IMR-90 (cell line): ENCODE results near the gene TTC39B. TPM values are rescaled to one million over a fixed set of nuclear protein-coding genes. Genes with fewer than 3 reads are reported as not detected.

Experiments used
- ATAC-seq: fragments of 200-7000 bp; cut with Tn5 transposase; 2 replicates; pipeline ENCODE4 v1.9.1; 2020; ENCODE audit warnings: low read depth, mild to moderate bottlenecking, moderate library complexity
- BruUV-seq: library from RNA; stranded (reverse); fragments of 400-500 nt; replicated peaks from 2 replicates; lab custom pipeline; 2021; lab: Mats Ljungman, UMichigan
- CTCF ChIA-PET: fragments of 300-600 bp; formaldehyde crosslinking; extraction: SDS; loops from one replicate; lab custom pipeline; 2021; ENCODE audit warnings: antibody characterized with exemption; lab: Yijun Ruan, JAX
- POLR2A ChIA-PET: fragments of 300-600 bp; sonication (Branson Sonifier 250); formaldehyde crosslinking; loops from one replicate; lab custom pipeline; 2022; ENCODE audit warnings: antibody characterized with exemption; ENCODE audit not compliant: unreplicated experiment; lab: Charles Lee
- DNase-seq: peaks from one replicate; pipeline ENCODE4 v3.0.0; 2013
- H2AFZ ChIP-seq: replicated peaks from 2 replicates; pipeline ENCODE3; 2013; ENCODE audit warnings: low read length, mild to moderate bottlenecking; ENCODE audit not compliant: poor library complexity
- H2AK5ac ChIP-seq: 2 replicates; pipeline ENCODE4 v1.6.1; 2013; ENCODE audit warnings: low read depth, low read length, inconsistent platforms
- H2AK9ac ChIP-seq: replicated peaks from 2 replicates; pipeline ENCODE3; 2013; ENCODE audit warnings: mild to moderate bottlenecking, low read depth, low read length, moderate library complexity; ENCODE audit not compliant: poor library complexity
- H2BK120ac ChIP-seq: 2 replicates; pipeline ENCODE4 v1.6.1; 2013; ENCODE audit warnings: low read depth, low read length, inconsistent platforms
- H2BK15ac ChIP-seq: 3 replicates; pipeline ENCODE4 v1.6.1; 2013; ENCODE audit warnings: low read depth, low read length, inconsistent platforms
- H2BK20ac ChIP-seq: 2 replicates; pipeline ENCODE4 v1.6.1; 2013; ENCODE audit warnings: low read depth, mild to moderate bottlenecking, inconsistent platforms, low read length, moderate library complexity
- H2BK5ac ChIP-seq: 2 replicates; pipeline ENCODE4 v1.6.1; 2013; ENCODE audit warnings: mild to moderate bottlenecking, low read depth, low read length, inconsistent platforms; ENCODE audit not compliant: poor library complexity, severe bottlenecking
- H3K14ac ChIP-seq: replicated peaks from 2 replicates; pipeline ENCODE4 v1.6.1; 2013; ENCODE audit warnings: low read depth, low read length, inconsistent platforms
- H3K18ac ChIP-seq: 2 replicates; pipeline ENCODE4 v1.6.1; 2013; ENCODE audit warnings: low read depth, low read length, control low read depth
- H3K23ac ChIP-seq: 2 replicates; pipeline ENCODE4 v1.6.1; 2013; ENCODE audit warnings: low read depth, low read length, inconsistent platforms
- H3K27ac ChIP-seq: 2 replicates; pipeline ENCODE4 v1.5.1; 2013; ENCODE audit warnings: mild to moderate bottlenecking, control low read depth, low read length; ENCODE audit not compliant: insufficient read depth
- H3K27me3 ChIP-seq: 2 replicates; pipeline ENCODE4 v1.6.1; 2013; ENCODE audit warnings: low read length; ENCODE audit not compliant: control insufficient read depth, insufficient read depth
- H3K36me3 ChIP-seq: 2 replicates; pipeline ENCODE4 v1.6.1; 2013; ENCODE audit warnings: low read length, mixed read lengths; ENCODE audit not compliant: control insufficient read depth, insufficient read depth
- H3K4ac ChIP-seq: 2 replicates; pipeline ENCODE4 v1.6.1; 2013; ENCODE audit warnings: low read depth, low read length, inconsistent platforms
- H3K4me1 ChIP-seq: 2 replicates; pipeline ENCODE4 v1.6.1; 2013; ENCODE audit warnings: low read length, mixed read lengths; ENCODE audit not compliant: control insufficient read depth, insufficient read depth
- H3K4me2 ChIP-seq: 2 replicates; pipeline ENCODE4 v1.6.1; 2013; ENCODE audit warnings: low read depth, mild to moderate bottlenecking, control low read depth, low read length, moderate library complexity
- H3K4me3 ChIP-seq: 2 replicates; pipeline ENCODE4 v1.5.1; 2013; ENCODE audit warnings: low read depth, mild to moderate bottlenecking, control low read depth, low read length, moderate library complexity; ENCODE audit not compliant: insufficient read depth
- H3K56ac ChIP-seq: 2 replicates; pipeline ENCODE4 v1.6.1; 2013; ENCODE audit warnings: low read length, inconsistent platforms; ENCODE audit not compliant: insufficient read depth; ENCODE audit errors: extremely low read depth
- H3K79me1 ChIP-seq, 2 experiments: 2 replicates each; pipeline ENCODE4 v1.6.1; 2013; ENCODE audit warnings: low read length in 2 of 2, inconsistent platforms in 1 of 2, low read depth in 1 of 2
- H3K9ac ChIP-seq: 2 replicates; pipeline ENCODE4 v1.6.1; 2013; ENCODE audit warnings: low read depth, low read length, control low read depth
- H3K9me1 ChIP-seq: 2 replicates; pipeline ENCODE4 v1.6.1; 2013; ENCODE audit warnings: low read length, inconsistent platforms; ENCODE audit not compliant: insufficient read depth
- H3K9me3 ChIP-seq: 2 replicates; pipeline ENCODE4 v1.6.1; 2013; ENCODE audit warnings: low read length; ENCODE audit not compliant: control insufficient read depth, insufficient read depth
- H4K20me1 ChIP-seq: 2 replicates; pipeline ENCODE4 v1.6.1; 2013; ENCODE audit warnings: low read length, inconsistent platforms; ENCODE audit not compliant: insufficient read depth
- H4K5ac ChIP-seq: 2 replicates; pipeline ENCODE4 v1.6.1; 2013; ENCODE audit warnings: mild to moderate bottlenecking, low read depth, low read length, control low read depth
- H4K8ac ChIP-seq, 2 experiments: 2 replicates each; pipeline ENCODE4 v1.6.1; 2013; ENCODE audit warnings: low read depth in 2 of 2, low read length in 2 of 2, control low read depth in 1 of 2, inconsistent platforms in 1 of 2
- H4K91ac ChIP-seq: 2 replicates; pipeline ENCODE4 v1.6.1; 2013; ENCODE audit warnings: low read depth, low read length, inconsistent platforms; ENCODE audit not compliant: insufficient read depth
- BHLHE40 ChIP-seq: fragments of 150-350 bp; IDR thresholded peaks from 2 replicates; pipeline ENCODE4 v1.6.1; 2016; ENCODE audit warnings: mild to moderate bottlenecking, low read depth, low read length
- MXI1 ChIP-seq: IDR thresholded peaks from 2 replicates; pipeline ENCODE4 v1.6.1; 2012; ENCODE audit warnings: low read depth, mild to moderate bottlenecking, low read length, moderate library complexity, borderline replicate concordance
- RAD21 ChIP-seq: IDR thresholded peaks from 2 replicates; pipeline ENCODE4 v1.6.1; 2012; ENCODE audit warnings: low read length, improper control_type of control experiment
- RCOR1 ChIP-seq: IDR thresholded peaks from 2 replicates; pipeline ENCODE4 v1.6.1; 2012; ENCODE audit warnings: mild to moderate bottlenecking, low read length, improper control_type of control experiment; ENCODE audit not compliant: insufficient replicate concordance
- RFX5 ChIP-seq: IDR thresholded peaks from 2 replicates; pipeline ENCODE4 v1.8.0; 2012; ENCODE audit warnings: low read depth, mild to moderate bottlenecking, low read length, moderate library complexity
- dilution Hi-C: fragments of 300-500 bp; cut with HindIII; formaldehyde crosslinking; loops from one replicate; pipeline ENCODE4 v1.14.3; 2018; ENCODE audit warnings: low sequenced_read_pairs; ENCODE audit not compliant: unreplicated experiment
- in situ Hi-C: fragments of 300-500 bp; cut with MboI; formaldehyde crosslinking; loops from 3 replicates; pipeline ENCODE4 v1.14.3; 2019; ENCODE audit warnings: low sequenced_read_pairs, inconsistent platforms, mixed read lengths
- intact Hi-C: fragments of 100-400 bp; cut with micrococcal nuclease; formaldehyde crosslinking; loops from 2 replicates; pipeline ENCODE4 v1.10.0; 2022
- polyA plus RNA-seq, 3 experiments: library from polyadenylated mRNA; depleted of rRNA; stranded (reverse); fragments of >200 nt; gene quantifications; 2 replicates each; pipeline ENCODE4 v1.2.3, GENCODE V29; 2012; ENCODE audit warnings: low replicate concordance in 1 of 3
- total RNA-seq: library from RNA; depleted of rRNA; stranded (reverse); fragments of >200 nt; gene quantifications from 2 replicates; pipeline ENCODE4 v1.2.3, GENCODE V29; 2012
- TF ChIP-seq, protein P1 (sequence below): fragments of 150-350 bp; IDR thresholded peaks from 2 replicates; pipeline ENCODE4 v1.6.1; 2017; ENCODE audit warnings: mild to moderate bottlenecking, antibody characterized with exemption, low read length, low read depth

TTC39B gene
- total and polyA plus RNA-seq, 2 of the 4 experiments (the other 2 are of a cell fraction) = 2.5 to 12.2 TPM

GRCh38 chr9:15163931-15164330, 143.1 kb downstream of the TTC39B start:
- no peak overlapping the region for H3K9ac ChIP-seq
- intact Hi-C loops (no loop called here), dilution Hi-C loops (no loop called here), in situ Hi-C loops (no loop called here)
- H3K4me3 ChIP-seq = no peak overlapping the region
- H2AK9ac ChIP-seq = no peak overlapping the region
- no peaks in the 10 kb centered on the region for H3K27me3 ChIP-seq
- peaks cover 2% of the 10 kb centered on the region; the same call in 1 of the 2 replicates for H3K9me1 ChIP-seq
- DNase-seq (no peak), ATAC-seq (no peak)
- H2BK120ac ChIP-seq = no peak overlapping the region
- H3K18ac ChIP-seq = no peak overlapping the region
- no peak overlapping the region for H3K4ac ChIP-seq
- POLR2A ChIA-PET = no interaction called here
- no peaks in the 10 kb centered on the region for H3K9me3 ChIP-seq
- no peak overlapping the region for H3K56ac ChIP-seq
- no peaks in the 10 kb centered on the region for H3K79me1 ChIP-seq
- CTCF ChIA-PET = no interaction called here
- H2BK5ac ChIP-seq = no peak overlapping the region
- BruUV-seq = no TSS peak
- H4K5ac ChIP-seq = no peak overlapping the region
- H3K4me1 ChIP-seq = peaks cover 2% of the 10 kb centered on the region; the same call in 1 of the 2 replicates
- H2AK5ac ChIP-seq = no peak overlapping the region
- H3K4me2 ChIP-seq = no peak overlapping the region
- H3K23ac ChIP-seq = no peak overlapping the region
- H4K91ac ChIP-seq = no peak overlapping the region
- H4K20me1 ChIP-seq = no peaks in the 10 kb centered on the region
- no peak for TF ChIP-seq RFX5
- TF ChIP-seq MXI1 = no peak
- TF ChIP-seq RCOR1 = no peak
- TF ChIP-seq BHLHE40 = no peak
- TF ChIP-seq, protein P1, sequence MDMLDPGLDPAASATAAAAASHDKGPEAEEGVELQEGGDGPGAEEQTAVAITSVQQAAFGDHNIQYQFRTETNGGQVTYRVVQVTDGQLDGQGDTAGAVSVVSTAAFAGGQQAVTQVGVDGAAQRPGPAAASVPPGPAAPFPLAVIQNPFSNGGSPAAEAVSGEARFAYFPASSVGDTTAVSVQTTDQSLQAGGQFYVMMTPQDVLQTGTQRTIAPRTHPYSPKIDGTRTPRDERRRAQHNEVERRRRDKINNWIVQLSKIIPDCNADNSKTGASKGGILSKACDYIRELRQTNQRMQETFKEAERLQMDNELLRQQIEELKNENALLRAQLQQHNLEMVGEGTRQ = no peak
- TF ChIP-seq RAD21 = no peak
- no peak overlapping the region for H2BK15ac ChIP-seq
- no peak overlapping the region for H3K27ac ChIP-seq
- H4K8ac ChIP-seq = no peak overlapping the region
- 0 out of 2 replicates have a peak, but pooled peaks cover 3% of the 10 kb centered on the region for H3K36me3 ChIP-seq
- H3K14ac ChIP-seq = no peak overlapping the region
- no peak overlapping the region for H2AFZ ChIP-seq
- H2BK20ac ChIP-seq = no peak overlapping the region
